Stimulated activated naive CD8-positive, alpha-beta T cell treated with anti-CD3 and anti-CD28 coated beads, Interleukin-15, amount 100 ng/mL, for 72 hours (primary cell): ENCODE data around the gene MYOCD.

Experiments
- ATAC-seq: fragments of 150-1000 bp; cut with Tn5 transposase; 2 replicates; pipeline ENCODE4 v1.10.0; 2021; ENCODE audit warnings: mild to moderate bottlenecking, moderate library complexity
- DNase-seq, 2 donors: peaks; one replicate each; pipeline ENCODE4 v3.0.0; 2021 to 2022
- H3K27ac Mint-ChIP-seq, 2 donors: one replicate each; pipeline ENCODE4 v1.8.0; 2022; ENCODE audit warnings: mild to moderate bottlenecking in 2 of 2, mixed read lengths in 2 of 2, moderate library complexity in 2 of 2
- H3K27me3 Mint-ChIP-seq: one replicate; pipeline ENCODE4 v1.8.0; 2022; ENCODE audit warnings: mixed read lengths
- H3K4me1 Mint-ChIP-seq: one replicate; pipeline ENCODE4 v1.8.0; 2022; ENCODE audit warnings: mild to moderate bottlenecking, mixed read lengths
- H3K4me3 Mint-ChIP-seq, 2 donors: one replicate each; pipeline ENCODE4 v1.8.0; 2022; ENCODE audit warnings: mild to moderate bottlenecking in 2 of 2, mixed read lengths in 2 of 2, moderate library complexity in 1 of 2
- H3K9me3 Mint-ChIP-seq, 2 donors: one replicate each; pipeline ENCODE4 v1.8.0; 2022; ENCODE audit warnings: mixed read lengths in 2 of 2

Gene MYOCD

GRCh38 chr17:12666718-12667117 is 1.0 kb downstream of the MYOCD start:
- H3K9me3 Mint-ChIP-seq = no peaks in the 10 kb centered on the region
- ATAC-seq (no peak), DNase-seq (no peak)
- H3K27ac Mint-ChIP-seq = no peak overlapping the region
- H3K4me1 Mint-ChIP-seq = no peaks in the 10 kb centered on the region
- H3K27me3 Mint-ChIP-seq = peaks cover 65% of the 10 kb centered on the region
- no peak overlapping the region for H3K4me3 Mint-ChIP-seq

GRCh38 chr17:12667299-12667958 is 1.7 kb downstream of the MYOCD start:
- ATAC-seq = no peak
- H3K4me3 Mint-ChIP-seq = no peak overlapping the region
- H3K27ac Mint-ChIP-seq = no peak overlapping the region
- no peaks in the 10 kb centered on the region for H3K4me1 Mint-ChIP-seq
- H3K27me3 Mint-ChIP-seq = peaks cover 65% of the 10 kb centered on the region
- H3K9me3 Mint-ChIP-seq = no peaks in the 10 kb centered on the region
- DNase-seq = no peak

GRCh38 chr17:12671906-12672305 is 6.2 kb downstream of the MYOCD start:
- ATAC-seq (no peak), DNase-seq (no peak)
- H3K4me1 Mint-ChIP-seq = no peaks in the 10 kb centered on the region
- H3K9me3 Mint-ChIP-seq = no peaks in the 10 kb centered on the region
- H3K4me3 Mint-ChIP-seq = no peak overlapping the region
- no peak overlapping the region for H3K27ac Mint-ChIP-seq
- H3K27me3 Mint-ChIP-seq = peaks cover 26% of the 10 kb centered on the region

GRCh38 chr17:12672947-12673346 is 7.3 kb downstream of the MYOCD start:
- H3K9me3 Mint-ChIP-seq = no peaks in the 10 kb centered on the region
- H3K27me3 Mint-ChIP-seq = peaks cover 15% of the 10 kb centered on the region
- no peaks in the 10 kb centered on the region for H3K4me1 Mint-ChIP-seq
- DNase-seq = no peak
- ATAC-seq = no peak
- no peak overlapping the region for H3K4me3 Mint-ChIP-seq
- no peak overlapping the region for H3K27ac Mint-ChIP-seq

- no peak for DNase-seq
- Mint-ChIP-seq H3K4me1 (no peaks in the 10 kb centered on the region), H3K9me3 (no peaks in the 10 kb centered on the region), H3K4me3 (no peak overlapping the region), H3K27me3 (peaks cover 8% of the 10 kb centered on the region), H3K27ac (no peak overlapping the region)
- no peak for ATAC-seq
Observed at GRCh38 chr17:12673788-12674187, 8.1 kb downstream of the MYOCD start.

GRCh38 chr17:12680407-12680897 is 14.8 kb downstream of the MYOCD start:
- ATAC-seq = no peak
- Mint-ChIP-seq H3K4me1 (no peaks in the 10 kb centered on the region), H3K27ac (no peak overlapping the region), H3K27me3 (no peaks in the 10 kb centered on the region), H3K4me3 (no peak overlapping the region), H3K9me3 (peaks cover 0 to 7% of the 10 kb centered on the region in 2 donors)
- no peak for DNase-seq

GRCh38 chr17:12680993-12681392 is 15.3 kb downstream of the MYOCD start:
- ATAC-seq (no peak), DNase-seq (no peak)
- H3K4me1 Mint-ChIP-seq = no peaks in the 10 kb centered on the region
- H3K27me3 Mint-ChIP-seq = no peaks in the 10 kb centered on the region
- peaks cover 0 to 7% of the 10 kb centered on the region in 2 donors for H3K9me3 Mint-ChIP-seq
- H3K27ac Mint-ChIP-seq = no peak overlapping the region
- no peak overlapping the region for H3K4me3 Mint-ChIP-seq

GRCh38 chr17:12683299-12683698 is 17.6 kb downstream of the MYOCD start:
- Mint-ChIP-seq H3K9me3 (peaks cover 0 to 7% of the 10 kb centered on the region in 2 donors), H3K27ac (no peak overlapping the region)

GRCh38 chr17:12686486-12686885 is 20.8 kb downstream of the MYOCD start:
- no peak for DNase-seq
- no peaks in the 10 kb centered on the region for H3K27me3 Mint-ChIP-seq
- ATAC-seq = no peak
- no peaks in the 10 kb centered on the region for H3K4me1 Mint-ChIP-seq
- H3K4me3 Mint-ChIP-seq = no peak overlapping the region
- peaks cover 6% of the 10 kb centered on the region in 2 donors for H3K9me3 Mint-ChIP-seq
- H3K27ac Mint-ChIP-seq = no peak overlapping the region

More at GRCh38 chr17:12683299-12683698, 17.6 kb downstream of the MYOCD start:
- H3K27me3 Mint-ChIP-seq = no peaks in the 10 kb centered on the region
- no peaks in the 10 kb centered on the region for H3K4me1 Mint-ChIP-seq
- DNase-seq (no peak), ATAC-seq (no peak)
- no peak overlapping the region for H3K4me3 Mint-ChIP-seq

GRCh38 chr17:12688382-12688781 is 22.7 kb downstream of the MYOCD start:
- no peak for ATAC-seq
- Mint-ChIP-seq H3K27me3 (no peaks in the 10 kb centered on the region), H3K4me1 (no peaks in the 10 kb centered on the region), H3K9me3 (peaks cover 0 to 6% of the 10 kb centered on the region in 2 donors), H3K4me3 (no peak overlapping the region), H3K27ac (peak overlapping the region in 1 of 2 donors; percentile 7)
- DNase-seq = no peak

GRCh38 chr17:12691173-12691572 is 25.5 kb downstream of the MYOCD start:
- Mint-ChIP-seq H3K27me3 (no peaks in the 10 kb centered on the region), H3K4me3 (no peak overlapping the region), H3K27ac (no peak overlapping the region), H3K4me1 (no peaks in the 10 kb centered on the region), H3K9me3 (peaks cover 0 to 6% of the 10 kb centered on the region in 2 donors)
- ATAC-seq (no peak), DNase-seq (no peak)

GRCh38 chr17:12693640-12694039 is 27.9 kb downstream of the MYOCD start:
- no peak for DNase-seq
- peaks cover 0 to 5% of the 10 kb centered on the region in 2 donors for H3K9me3 Mint-ChIP-seq
- no peaks in the 10 kb centered on the region for H3K27me3 Mint-ChIP-seq
- no peak overlapping the region for H3K4me3 Mint-ChIP-seq
- no peaks in the 10 kb centered on the region for H3K4me1 Mint-ChIP-seq
- no peak for ATAC-seq
- no peak overlapping the region for H3K27ac Mint-ChIP-seq

- Mint-ChIP-seq H3K4me1 (no peaks in the 10 kb centered on the region), H3K27ac (no peak overlapping the region), H3K4me3 (no peak overlapping the region), H3K27me3 (no peaks in the 10 kb centered on the region), H3K9me3 (no peaks in the 10 kb centered on the region)
- DNase-seq (no peak), ATAC-seq (no peak)
Observed at GRCh38 chr17:12706070-12706469, 40.4 kb downstream of the MYOCD start.

GRCh38 chr17:12709063-12709462 is 43.4 kb downstream of the MYOCD start:
- DNase-seq = no peak
- no peak for ATAC-seq
- Mint-ChIP-seq H3K4me3 (no peak overlapping the region), H3K4me1 (no peaks in the 10 kb centered on the region), H3K27me3 (no peaks in the 10 kb centered on the region), H3K27ac (no peak overlapping the region), H3K9me3 (peaks cover 0 to 6% of the 10 kb centered on the region in 2 donors)

- H3K4me1 Mint-ChIP-seq = no peaks in the 10 kb centered on the region
Observed at GRCh38 chr17:12712415-12712814, 46.7 kb downstream of the MYOCD start.

GRCh38 chr17:12712941-12713340 is 47.3 kb downstream of the MYOCD start:
- H3K4me1 Mint-ChIP-seq = no peaks in the 10 kb centered on the region
- DNase-seq = no peak
- no peak for ATAC-seq
- H3K4me3 Mint-ChIP-seq = no peak overlapping the region
- no peaks in the 10 kb centered on the region for H3K27me3 Mint-ChIP-seq
- H3K27ac Mint-ChIP-seq = no peak overlapping the region
- peaks cover 1 to 9% of the 10 kb centered on the region in 2 donors for H3K9me3 Mint-ChIP-seq

More at GRCh38 chr17:12712415-12712814, 46.7 kb downstream of the MYOCD start:
- no peak overlapping the region for H3K4me3 Mint-ChIP-seq
- ATAC-seq = no peak
- H3K27ac Mint-ChIP-seq = no peak overlapping the region
- H3K27me3 Mint-ChIP-seq = no peaks in the 10 kb centered on the region
- peaks cover 0 to 6% of the 10 kb centered on the region in 2 donors for H3K9me3 Mint-ChIP-seq
- no peak for DNase-seq

- H3K4me3 Mint-ChIP-seq = no peak overlapping the region
- H3K27me3 Mint-ChIP-seq = no peaks in the 10 kb centered on the region
- no peak for ATAC-seq
- no peaks in the 10 kb centered on the region for H3K4me1 Mint-ChIP-seq
- H3K27ac Mint-ChIP-seq = no peak overlapping the region
- peaks cover 14 to 16% of the 10 kb centered on the region in 2 donors for H3K9me3 Mint-ChIP-seq
- no peak for DNase-seq
Observed at GRCh38 chr17:12719948-12720347, 54.3 kb downstream of the MYOCD start.
